Right cardiac atrium (tissue), 5 donors: ENCODE measurements around the gene KATNB1. TPM values are rescaled to one million over a fixed set of nuclear protein-coding genes. Genes with fewer than 3 reads are reported as not detected.

Source experiments
- ATAC-seq, 2 donors: fragments of 200-7000 bp; cut with Tn5 transposase; one replicate each; pipeline versions ENCODE4 v1.8.0 to v1.9.1; 2020; ENCODE audit warnings: moderate library complexity in 2 of 2, mild to moderate bottlenecking in 1 of 2
- DNase-seq, 3 donors: peaks; one replicate each; pipeline ENCODE4 v3.0.0-alpha.2; 2020
- H3K27ac ChIP-seq: one replicate; pipeline ENCODE4 v1.5.1; 2013; ENCODE audit warnings: mild to moderate bottlenecking, low read length, control low read depth, moderate library complexity
- H3K27me3 ChIP-seq: one replicate; pipeline ENCODE4 v1.6.1; 2013; ENCODE audit not compliant: control insufficient read depth, insufficient read depth
- H3K4me1 ChIP-seq: one replicate; pipeline ENCODE4 v1.6.1; 2013; ENCODE audit warnings: low read length; ENCODE audit not compliant: control insufficient read depth, insufficient read depth
- H3K4me3 ChIP-seq: one replicate; pipeline ENCODE4 v1.5.1; 2013; ENCODE audit warnings: low read length, control low read depth
- H3K9me3 ChIP-seq: one replicate; pipeline ENCODE4 v1.6.1; 2013; ENCODE audit warnings: low read length; ENCODE audit not compliant: control insufficient read depth
- WGBS: extraction: QIAGEN DNeasy Blood & Tissue Kit; methylation state at CpG from one replicate; pipeline ENCODE4 v1.1.7; 2013; 5-methylcytosine and 5-hydroxymethylcytosine counted together
- intact Hi-C, 4 donors: fragments of 100-400 bp; cut with DNase I; formaldehyde crosslinking; loops; one replicate each; pipeline versions ENCODE4 v1.11.0 to v1.14.0; 2022 to 2023
- polyA plus RNA-seq: library from polyadenylated mRNA; stranded (reverse); fragments of 200-250 nt; gene quantifications from one replicate; pipeline ENCODE4 v1.2.3, GENCODE V29; 2013
- total RNA-seq, 4 donors: library from RNA; stranded (reverse); fragmentation: NEBNext Ultra II Directional; extraction: Animal tissue kit (Norgen Biotek cat#: 25700); gene quantifications; one replicate each; pipeline ENCODE4 v1.2.1, GENCODE V29; 2021
- donor health status: healthy with polysubstance abuse.
- donor health status: DM: no; HTN: yes; CAD: no.
- donor health status: DM: no; HTN: no; CAD: no.
- donor health status: DM: no; HTN: yes; CAD: no; lungs with severe emphysema.
- donor health status: DM: yes; HTN: yes; CAD: no.

The KATNB1 gene
- total and polyA plus RNA-seq, 5 donors, result 8.4 to 16.3 (median 12.0) TPM

DNA sequence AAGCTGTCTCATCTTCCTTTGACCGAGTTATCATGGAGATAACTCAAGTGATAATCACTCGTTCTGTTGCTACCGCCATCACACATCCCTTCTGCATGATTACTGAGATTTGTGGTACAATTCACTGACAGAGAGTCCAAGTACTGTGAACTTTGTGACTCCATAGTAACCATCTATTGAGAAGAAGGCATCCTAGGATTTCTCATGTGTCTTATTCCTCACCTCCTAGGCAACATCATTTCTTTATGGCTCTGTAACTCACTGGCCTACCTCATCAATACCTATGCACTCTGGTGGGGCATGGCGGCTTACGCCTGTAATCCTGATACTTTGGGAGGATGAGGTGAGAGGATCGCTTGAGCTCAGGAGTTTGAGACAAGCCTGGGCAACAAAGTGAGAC is 21.5 kb upstream of the KATNB1 start:
- Histone ChIP-seq H3K27me3 (no peaks in the 10 kb centered on the region), H3K9me3 (no peaks in the 10 kb centered on the region), H3K4me1 (no peaks in the 10 kb centered on the region), H3K4me3 (no peak overlapping the region), H3K27ac (no peak overlapping the region)
- ATAC-seq (no peak), DNase-seq (no peak)
- 75% methylated on average over 6 of the region's 6 CpGs for whole genome bisulfite sequencing
- intact Hi-C loops, result no loop called here

DNA sequence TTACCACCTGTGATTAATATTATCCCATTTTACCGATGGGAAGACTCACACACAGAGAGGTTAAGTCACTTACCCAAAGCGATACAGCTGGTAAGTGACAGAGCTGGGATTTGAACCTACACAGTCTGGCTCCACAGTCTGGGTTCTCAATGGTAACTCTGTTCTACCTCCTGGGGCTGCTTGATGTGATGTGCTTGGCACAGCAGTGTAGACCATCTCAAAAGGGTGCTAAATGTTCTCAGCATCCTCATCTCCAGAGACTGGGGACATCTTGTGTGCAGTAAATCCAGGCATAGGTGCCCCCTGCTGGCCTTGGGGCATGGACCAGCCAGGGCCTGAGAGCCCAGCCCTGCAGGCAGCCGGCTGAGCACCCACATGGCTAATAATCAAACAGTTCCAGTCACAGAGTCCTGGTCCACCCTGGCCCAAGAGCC is 15.4 kb upstream of the KATNB1 start:
- Histone ChIP-seq H3K27me3 (no peaks in the 10 kb centered on the region), H3K9me3 (no peaks in the 10 kb centered on the region), H3K4me3 (no peak overlapping the region), H3K27ac (no peak overlapping the region), H3K4me1 (no peaks in the 10 kb centered on the region)
- DNase-seq, result peak in 2 of 3 donors; percentile 55 to 72
- WGBS, result 71% methylated on average over 3 of the region's 3 CpGs
- ATAC-seq, result peak; percentile 47 to 75
- intact Hi-C loops, result loop anchor here in 2 of 4 donors (5.0 kb wide), 2 partner anchors 128 to 143 kb away; no protein-coding TSS in a partner anchor

DNA sequence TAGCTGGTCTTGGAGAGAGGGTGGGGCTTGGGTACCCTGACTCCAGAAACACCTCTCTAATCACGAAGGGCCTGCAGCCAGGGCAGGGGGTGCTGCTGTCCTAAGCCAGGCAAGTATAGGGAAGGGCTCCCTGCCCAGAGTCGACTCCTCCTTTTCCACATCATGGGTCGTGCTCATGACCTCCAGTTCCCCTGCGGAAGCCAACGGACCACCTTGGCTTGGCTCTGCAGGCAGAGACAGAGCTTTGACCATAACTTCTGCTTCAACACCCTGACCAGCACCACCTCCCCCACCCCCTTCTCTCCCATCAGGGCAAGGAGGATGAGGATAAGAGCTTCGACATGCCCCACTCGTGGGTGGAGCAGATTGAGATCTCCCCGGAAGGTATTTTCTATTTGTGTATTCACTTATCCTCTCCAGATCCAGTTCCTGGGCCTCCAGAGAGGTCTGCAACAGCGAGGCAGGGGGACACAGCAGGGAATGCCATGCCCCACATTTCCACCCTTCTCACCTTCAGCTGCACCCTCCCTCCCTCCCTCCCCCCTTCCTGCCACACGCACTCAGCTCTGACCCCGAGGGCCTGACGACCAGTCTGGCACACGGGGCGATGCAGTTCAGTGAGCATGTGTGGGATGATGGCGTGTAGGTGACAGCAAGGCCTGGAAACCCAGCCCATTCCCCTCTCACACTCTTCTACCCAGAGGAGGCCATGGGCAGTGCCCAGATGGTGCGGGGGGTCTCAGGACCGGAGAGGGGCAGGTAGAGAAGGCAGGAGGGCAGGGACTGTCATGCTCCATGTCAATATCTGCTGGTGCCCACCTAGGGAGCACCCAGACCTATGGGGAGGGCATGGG is 14.0 kb upstream of the KATNB1 start:
- intact Hi-C loops, result loop anchor here in 2 of 4 donors (5.0 kb wide), 2 partner anchors 129 to 144 kb away; no protein-coding TSS in a partner anchor
- 55% methylated on average over 17 of the region's 17 CpGs for WGBS
- H3K27ac ChIP-seq, result no peak overlapping the region
- no peak overlapping the region for H3K4me3 ChIP-seq
- no peaks in the 10 kb centered on the region for H3K4me1 ChIP-seq
- DNase-seq, result no peak
- H3K27me3 ChIP-seq, result no peaks in the 10 kb centered on the region
- no peaks in the 10 kb centered on the region for H3K9me3 ChIP-seq
- ATAC-seq, result peak in 1 of 2 donors; percentile 17

DNA sequence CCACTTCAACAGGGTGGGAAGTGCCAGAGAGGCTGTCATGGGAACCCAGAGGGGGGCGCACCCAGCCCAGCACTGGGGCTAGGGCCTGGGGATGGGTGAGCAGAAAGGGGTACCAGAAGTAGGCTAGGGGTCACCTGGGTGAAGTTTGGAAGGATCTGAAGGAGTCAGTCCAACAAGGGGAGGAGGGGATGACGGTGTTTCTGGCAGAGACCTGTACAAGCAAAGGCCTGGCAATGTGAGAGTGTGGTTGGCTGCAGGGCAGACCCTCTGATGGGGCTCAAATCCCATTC is 13.4 kb upstream of the KATNB1 start:
- WGBS, result 92% methylated on average over 2 of the region's 2 CpGs
- Histone ChIP-seq H3K4me1 (no peaks in the 10 kb centered on the region), H3K4me3 (no peak overlapping the region), H3K9me3 (no peaks in the 10 kb centered on the region), H3K27ac (no peak overlapping the region), H3K27me3 (no peaks in the 10 kb centered on the region)
- DNase-seq (no peak), ATAC-seq (no peak)
- intact Hi-C loops, result loop anchor here in 2 of 4 donors (5.0 kb wide), 2 partner anchors 130 to 145 kb away; no protein-coding TSS in a partner anchor

DNA sequence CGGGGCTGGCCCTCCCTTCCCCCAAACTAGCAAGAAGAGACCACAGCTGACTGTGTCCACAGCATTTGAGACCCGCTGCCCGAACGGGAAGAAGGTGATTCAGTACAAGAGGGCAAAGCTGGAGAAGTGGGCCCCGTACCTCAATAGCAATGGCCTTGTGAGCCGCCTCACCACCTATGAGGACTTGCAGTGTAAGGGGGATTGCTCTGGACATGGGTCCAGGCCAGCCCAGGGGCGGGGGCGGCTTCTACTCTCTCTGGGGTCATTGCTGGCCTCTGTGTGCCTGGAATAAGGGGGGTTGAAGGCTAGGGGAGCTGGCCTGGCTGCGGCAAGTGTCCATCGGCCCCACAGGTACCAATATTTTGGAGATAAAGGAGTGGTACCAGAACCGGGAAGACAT is 12.9 kb upstream of the KATNB1 start:
- ATAC-seq (no peak), DNase-seq (no peak)
- Histone ChIP-seq H3K27me3 (no peaks in the 10 kb centered on the region), H3K4me3 (no peak overlapping the region), H3K9me3 (no peaks in the 10 kb centered on the region), H3K27ac (no peak overlapping the region), H3K4me1 (no peaks in the 10 kb centered on the region)
- WGBS, result 81% methylated on average over 11 of the region's 11 CpGs
- intact Hi-C loops, result loop anchor here in 2 of 4 donors (5.0 kb wide), 2 partner anchors 130 to 145 kb away; no protein-coding TSS in a partner anchor

DNA sequence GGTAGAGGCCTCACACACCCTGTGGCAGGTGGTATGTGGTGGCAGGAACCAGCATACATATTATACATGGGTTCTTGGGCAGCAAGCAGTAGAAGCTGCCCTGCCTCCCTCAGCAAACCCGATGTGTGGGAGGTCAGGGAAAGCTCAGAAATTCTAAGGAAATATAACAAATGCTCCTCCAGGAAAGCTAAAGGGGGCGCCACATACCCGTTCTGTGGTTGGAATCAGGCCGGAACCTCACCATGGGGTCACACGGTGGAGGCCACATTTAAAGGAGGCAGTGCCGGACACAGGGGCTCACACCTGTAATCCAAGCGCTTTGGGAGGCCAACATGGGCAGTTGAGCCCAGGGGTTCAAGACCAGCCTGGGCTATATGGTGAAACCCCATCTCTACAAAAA is 12.4 kb upstream of the KATNB1 start:
- no peak overlapping the region for H3K27ac ChIP-seq
- ATAC-seq (no peak), DNase-seq (no peak)
- no peak overlapping the region for H3K4me3 ChIP-seq
- intact Hi-C loops, result loop anchor here in 2 of 4 donors (5.0 kb wide), 2 partner anchors 131 to 146 kb away; no protein-coding TSS in a partner anchor
- WGBS, result 79% methylated on average over 7 of the region's 7 CpGs
- H3K27me3 ChIP-seq, result no peaks in the 10 kb centered on the region
- H3K4me1 ChIP-seq, result no peaks in the 10 kb centered on the region
- no peaks in the 10 kb centered on the region for H3K9me3 ChIP-seq

DNA sequence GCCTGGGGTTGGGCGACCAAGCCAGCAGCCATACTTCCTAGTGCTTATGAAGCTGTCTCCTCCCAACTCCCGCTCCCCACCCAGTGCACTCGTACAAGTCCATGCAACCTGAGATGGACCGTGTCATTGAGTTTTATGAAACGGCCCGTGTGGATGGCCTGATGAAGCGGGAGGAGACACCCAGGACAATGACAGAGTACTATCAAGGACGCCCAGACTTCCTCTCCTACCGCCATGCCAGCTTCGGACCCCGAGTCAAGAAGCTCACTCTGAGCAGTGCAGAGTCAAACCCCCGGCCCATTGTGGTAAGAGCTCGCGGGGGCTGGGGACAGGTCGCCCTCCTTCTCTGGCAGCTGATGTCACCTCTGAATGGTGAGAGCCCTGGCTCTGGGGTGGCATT is 11.0 kb upstream of the KATNB1 start:
- Histone ChIP-seq H3K4me3 (no peak overlapping the region), H3K4me1 (no peaks in the 10 kb centered on the region), H3K9me3 (no peaks in the 10 kb centered on the region), H3K27me3 (no peaks in the 10 kb centered on the region), H3K27ac (no peak overlapping the region)
- ATAC-seq, result no peak
- no peak for DNase-seq
- WGBS, result 81% methylated on average over 15 of the region's 15 CpGs
- intact Hi-C loops, result loop anchor here in 2 of 4 donors (5.0 kb wide), 2 partner anchors 132 to 147 kb away; no protein-coding TSS in a partner anchor

DNA sequence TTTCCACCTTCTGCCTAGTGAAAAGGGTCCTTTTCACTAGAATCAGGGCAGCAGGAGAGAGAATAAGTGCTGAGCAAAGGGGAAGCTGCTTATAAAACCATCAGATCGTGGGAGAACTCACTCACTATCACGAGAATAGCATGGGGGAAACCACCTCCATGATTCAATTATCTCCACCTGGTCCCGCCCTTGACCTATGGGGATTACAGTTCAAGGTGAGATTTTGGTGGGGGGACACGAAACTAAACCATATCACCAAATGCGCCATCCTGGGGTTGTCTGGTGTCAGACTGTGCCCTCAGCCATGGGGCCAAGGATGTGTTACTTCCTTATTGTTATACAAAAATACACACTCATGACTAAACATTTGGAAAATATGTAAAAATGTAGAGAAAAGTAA is 10.4 kb upstream of the KATNB1 start:
- Histone ChIP-seq H3K4me3 (no peak overlapping the region), H3K9me3 (no peaks in the 10 kb centered on the region), H3K4me1 (no peaks in the 10 kb centered on the region), H3K27ac (no peak overlapping the region), H3K27me3 (no peaks in the 10 kb centered on the region)
- DNase-seq (no peak), ATAC-seq (no peak)
- WGBS, result 56% methylated on average over 5 of the region's 5 CpGs
- intact Hi-C loops, result no loop called here

DNA sequence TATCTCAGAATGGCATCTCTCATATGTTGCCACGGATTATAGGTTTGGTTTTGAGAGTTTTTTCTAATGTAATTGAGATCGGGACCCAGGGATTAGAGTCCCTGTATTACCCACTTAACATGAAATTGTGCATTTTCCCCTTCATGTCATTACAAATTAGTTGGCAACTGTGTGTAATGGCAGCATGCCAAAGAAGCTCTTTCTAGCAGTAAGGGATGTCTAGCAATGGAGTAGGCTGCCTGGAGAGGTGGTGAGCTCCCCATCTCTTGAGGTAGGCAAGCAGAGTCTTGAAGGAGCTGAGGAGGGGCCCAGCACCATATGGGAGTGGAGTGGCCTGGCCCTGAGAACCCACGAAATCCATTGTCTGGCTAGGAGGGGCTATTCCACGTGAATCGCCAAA is 10.0 kb upstream of the KATNB1 start:
- DNase-seq (no peak), ATAC-seq (no peak)
- no peaks in the 10 kb centered on the region for H3K9me3 ChIP-seq
- WGBS, result 79% methylated on average over 5 of the region's 5 CpGs
- no peak overlapping the region for H3K27ac ChIP-seq
- intact Hi-C loops, result no loop called here
- H3K4me1 ChIP-seq, result no peaks in the 10 kb centered on the region
- no peaks in the 10 kb centered on the region for H3K27me3 ChIP-seq
- no peak overlapping the region for H3K4me3 ChIP-seq

DNA sequence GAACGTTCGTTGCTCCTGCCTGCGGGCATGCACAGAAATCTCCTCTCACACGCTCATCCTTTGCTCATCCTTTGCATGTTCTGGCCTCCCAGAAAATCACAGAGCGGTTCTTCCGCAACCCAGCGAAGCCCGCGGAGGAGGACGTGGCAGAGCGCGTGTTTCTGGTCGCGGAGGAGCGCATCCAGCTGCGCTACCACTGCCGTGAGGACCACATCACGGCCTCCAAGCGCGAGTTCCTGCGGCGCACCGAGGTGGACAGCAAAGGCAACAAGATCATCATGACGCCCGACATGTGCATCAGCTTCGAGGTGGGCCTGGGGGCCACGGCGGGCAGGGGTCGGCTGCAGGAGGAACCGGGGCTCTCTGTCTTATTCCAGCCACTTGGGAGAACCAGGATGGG is 9.6 kb upstream of the KATNB1 start:
- Histone ChIP-seq H3K4me3 (no peak overlapping the region), H3K27ac (no peak overlapping the region), H3K4me1 (no peaks in the 10 kb centered on the region), H3K27me3 (no peaks in the 10 kb centered on the region), H3K9me3 (no peaks in the 10 kb centered on the region)
- no peak for ATAC-seq
- no peak for DNase-seq
- WGBS, result 91% methylated on average over 30 of the region's 30 CpGs
- intact Hi-C loops, result no loop called here

DNA sequence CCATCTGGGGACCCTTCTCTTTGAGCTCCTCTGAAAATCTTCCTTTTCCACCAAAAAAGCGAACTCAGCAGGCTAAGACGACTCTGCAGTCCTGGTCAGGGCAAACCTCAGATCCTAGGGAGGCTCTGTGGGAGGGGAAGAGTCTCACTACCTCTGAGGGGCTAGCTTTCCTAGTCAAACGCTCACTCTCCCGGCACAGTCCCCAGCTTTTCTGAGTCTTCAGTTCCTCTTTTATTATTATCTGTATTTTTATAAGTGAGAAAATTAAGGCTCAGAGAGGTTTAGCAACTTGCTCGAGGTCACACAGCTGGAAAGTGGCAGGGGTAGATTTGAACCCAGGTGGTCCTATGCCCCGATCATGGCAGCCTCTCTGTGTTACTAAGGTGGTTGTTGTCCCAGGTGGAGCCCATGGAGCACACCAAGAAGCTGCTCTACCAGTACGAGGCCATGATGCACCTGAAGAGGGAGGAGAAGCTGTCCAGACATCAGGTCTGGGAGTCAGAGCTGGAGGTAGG is 9.1 kb upstream of the KATNB1 start:
- no peaks in the 10 kb centered on the region for H3K4me1 ChIP-seq
- H3K27me3 ChIP-seq, result no peaks in the 10 kb centered on the region
- ATAC-seq, result no peak
- H3K9me3 ChIP-seq, result no peaks in the 10 kb centered on the region
- no peak overlapping the region for H3K4me3 ChIP-seq
- H3K27ac ChIP-seq, result no peak overlapping the region
- 78% methylated on average over 7 of the region's 7 CpGs for WGBS
- no peak for DNase-seq
- intact Hi-C loops, result no loop called here
